ENCODE results near the gene SLC1A1.

DNA sequence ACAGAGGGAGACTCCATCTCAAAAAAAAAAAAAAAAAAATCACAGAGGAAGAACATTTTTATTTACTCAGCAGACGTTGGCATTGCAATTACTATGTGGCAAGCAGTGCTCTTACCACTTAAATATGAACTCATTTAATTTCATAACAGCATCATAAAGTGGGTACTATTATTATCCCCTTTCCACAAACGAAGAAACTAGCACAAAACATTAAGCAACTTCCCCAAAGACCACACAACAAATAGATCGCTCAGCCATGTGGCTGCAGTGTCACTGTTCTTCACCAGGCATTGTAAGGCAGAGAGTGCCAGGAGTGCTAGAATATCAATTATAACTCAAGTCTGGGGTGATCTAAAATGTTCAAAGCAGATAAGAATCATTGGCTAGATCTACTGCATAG is 102.0 kb downstream of the SLC1A1 start:
- TF ChIP-seq, protein P1, sequence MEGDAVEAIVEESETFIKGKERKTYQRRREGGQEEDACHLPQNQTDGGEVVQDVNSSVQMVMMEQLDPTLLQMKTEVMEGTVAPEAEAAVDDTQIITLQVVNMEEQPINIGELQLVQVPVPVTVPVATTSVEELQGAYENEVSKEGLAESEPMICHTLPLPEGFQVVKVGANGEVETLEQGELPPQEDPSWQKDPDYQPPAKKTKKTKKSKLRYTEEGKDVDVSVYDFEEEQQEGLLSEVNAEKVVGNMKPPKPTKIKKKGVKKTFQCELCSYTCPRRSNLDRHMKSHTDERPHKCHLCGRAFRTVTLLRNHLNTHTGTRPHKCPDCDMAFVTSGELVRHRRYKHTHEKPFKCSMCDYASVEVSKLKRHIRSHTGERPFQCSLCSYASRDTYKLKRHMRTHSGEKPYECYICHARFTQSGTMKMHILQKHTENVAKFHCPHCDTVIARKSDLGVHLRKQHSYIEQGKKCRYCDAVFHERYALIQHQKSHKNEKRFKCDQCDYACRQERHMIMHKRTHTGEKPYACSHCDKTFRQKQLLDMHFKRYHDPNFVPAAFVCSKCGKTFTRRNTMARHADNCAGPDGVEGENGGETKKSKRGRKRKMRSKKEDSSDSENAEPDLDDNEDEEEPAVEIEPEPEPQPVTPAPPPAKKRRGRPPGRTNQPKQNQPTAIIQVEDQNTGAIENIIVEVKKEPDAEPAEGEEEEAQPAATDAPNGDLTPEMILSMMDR (IDR thresholded peaks at IDR 0.05), result no peak
- TF ChIP-seq POLR2AphosphoS5 (IDR thresholded peaks at IDR 0.05) (no peak), POLR2A (IDR thresholded peaks at IDR 0.05) (no peak)

Data from sigmoid colon (tissue), 4 donors.